Measurements from ENCODE around the gene RAVER2. TPM values are rescaled to one million over a fixed set of nuclear protein-coding genes. Genes with fewer than 3 reads are reported as not detected.

The RAVER2 gene
- total and polyA plus RNA-seq, 2 donors (not counting 3 experiments of a cell fraction or from before 2014, with no cell fraction given), result 6.0 to 13.9 TPM

GRCh38 chr1:64842224-64842623 is 97.3 kb downstream of the RAVER2 start:
- POLR2A ChIA-PET, result no interaction called here
- H2AFZ ChIP-seq (ENCODE audit: low read depth, low read length), result no peak overlapping the region
- CTCF ChIA-PET, result no interaction called here
- dilution Hi-C loops (cut with MboI; ENCODE audit: extremely low pct_ligation_motif_present, low sequenced_read_pairs), result no loop called here
- no peak overlapping the region for H3K4me3 ChIP-seq (replicated peaks in 1 of 3; ENCODE audit: insufficient read depth in 1 of 3, low read depth in 1 of 3, low read length in 3 of 3)
- H3K9me1 ChIP-seq (replicated peaks; ENCODE audit: control insufficient read depth, extremely low read depth, insufficient read depth, low read length), result no peaks in the 10 kb centered on the region
- H3K9ac ChIP-seq (replicated peaks; ENCODE audit: extremely low read depth, insufficient read depth, low read length), result no peak overlapping the region
- H3K27ac ChIP-seq (ENCODE audit: insufficient read depth, low read depth, low read length), result no peak overlapping the region
- peaks cover 33% of the 10 kb centered on the region for H3K4me1 ChIP-seq (ENCODE audit: control insufficient read depth, extremely low read depth, insufficient read depth, low read length)
- DNase-seq (ENCODE audit: low read depth, low spot score) (no peak), FAIRE-seq (no peak)
- BruUV-seq (replicated peaks), result no TSS peak
- H3K4me2 ChIP-seq (ENCODE audit: insufficient read depth, low read length), result no peak overlapping the region
- H4K20me1 ChIP-seq (replicated peaks; ENCODE audit: control insufficient read depth, extremely low read depth, insufficient read depth, low read length), result no peaks in the 10 kb centered on the region
- TF ChIP-seq EZH2 (IDR thresholded peaks at IDR 0.05; ENCODE audit: borderline replicate concordance, low read depth, low read length, severe bottlenecking) (no peak), POLR2A (IDR thresholded peaks at IDR 0.05; ENCODE audit: low read depth, low read length) (no peak), CTCF (IDR thresholded peaks at IDR 0.05; ENCODE audit: extremely low read depth in 1 of 2, insufficient read depth in 1 of 2, low read depth in 1 of 2, low read length in 2 of 2) (no peak), JUN (IDR thresholded peaks at IDR 0.05; ENCODE audit: borderline replicate concordance, insufficient read depth, insufficient read length, low read depth) (no peak), MYC (IDR thresholded peaks at IDR 0.05; ENCODE audit: low read depth, low read length) (no peak), GATA2 (IDR thresholded peaks at IDR 0.05; ENCODE audit: insufficient read depth, insufficient read length, low read depth, low read length) (no peak), FOS (IDR thresholded peaks at IDR 0.05; ENCODE audit: borderline replicate concordance, insufficient read depth, low read length) (no peak), MAX (IDR thresholded peaks at IDR 0.05; ENCODE audit: insufficient read depth, insufficient read length) (no peak), POLR2AphosphoS5 (IDR thresholded peaks at IDR 0.05; ENCODE audit: insufficient read depth, low read depth, low read length) (no peak)
- H3K36me3 ChIP-seq (ENCODE audit: control insufficient read depth in 2 of 2, extremely low read depth in 1 of 2, insufficient read depth in 2 of 2, low read length in 2 of 2), result peaks cover 3 to 46% of the 10 kb centered on the region in 2 experiments
- no peaks in the 10 kb centered on the region for H3K27me3 ChIP-seq (ENCODE audit: control insufficient read depth in 2 of 2, insufficient read depth in 2 of 2, low read length in 2 of 2)
- H3K79me2 ChIP-seq (ENCODE audit: control insufficient read depth, insufficient read depth, low read length), result no peaks in the 10 kb centered on the region
- intact Hi-C loops (cut with micrococcal nuclease), result no loop called here
- no peaks in the 10 kb centered on the region for H3K9me3 ChIP-seq (replicated peaks; ENCODE audit: control insufficient read depth, insufficient read depth, low read length)
